Endothelial cell of umbilical vein (primary cell): ENCODE data around the gene PLXNA1.

Experiments used
- CTCF ChIP-seq, 2 donors: IDR thresholded peaks; 1 replicate in 1 of 2; 2 replicates in 1 of 2; pipeline ENCODE4 v1.5.1; 2011; ENCODE audit warnings: low read length in 2 of 2, mild to moderate bottlenecking in 2 of 2, moderate library complexity in 2 of 2, control low read depth in 1 of 2, inconsistent platforms in 1 of 2, low read depth in 1 of 2; ENCODE audit not compliant: insufficient read depth in 1 of 2; ENCODE audit errors: extremely low read depth in 1 of 2
- MYC ChIP-seq: IDR thresholded peaks from one replicate; pipeline ENCODE4 v1.6.1; 2011; ENCODE audit warnings: mild to moderate bottlenecking, low read depth, low read length

DNA sequence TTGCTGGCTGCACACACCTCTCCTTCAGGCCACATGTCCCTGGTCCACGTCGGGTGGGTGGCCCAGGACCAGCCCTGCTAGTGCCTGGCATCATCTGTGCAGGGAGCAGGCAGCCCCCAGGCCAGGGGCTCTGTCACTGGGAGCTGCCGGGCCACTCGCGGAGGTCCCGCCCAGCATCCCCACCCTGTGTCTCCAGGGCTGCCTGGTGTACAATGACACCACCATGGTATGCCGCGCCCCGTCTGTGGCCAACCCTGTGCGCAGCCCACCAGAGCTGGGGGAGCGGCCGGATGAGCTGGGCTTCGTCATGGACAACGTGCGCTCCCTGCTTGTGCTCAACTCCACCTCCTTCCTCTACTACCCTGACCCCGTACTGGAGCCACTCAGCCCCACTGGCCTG is 34.3 kb downstream of the PLXNA1 start:
- TF ChIP-seq CTCF (IDR thresholded peaks at IDR 0.05; ENCODE audit: extremely low read depth in 1 of 2, insufficient read depth in 1 of 2, low read depth in 1 of 2, low read length in 2 of 2) (no peak), MYC (no peak)
